ENCODE data around the gene PPFIA2. TPM values are rescaled to one million over a fixed set of nuclear protein-coding genes. Genes with fewer than 3 reads are reported as not detected.
"Not testable (repeated sequence)": the region's sequence is repeated elsewhere in the genome, so short reads cannot be mapped to it uniquely, and the experiment has no call there.

PPFIA2 gene
- total RNA-seq, 1 donor from 2014 or later = 2.6 TPM

DNA sequence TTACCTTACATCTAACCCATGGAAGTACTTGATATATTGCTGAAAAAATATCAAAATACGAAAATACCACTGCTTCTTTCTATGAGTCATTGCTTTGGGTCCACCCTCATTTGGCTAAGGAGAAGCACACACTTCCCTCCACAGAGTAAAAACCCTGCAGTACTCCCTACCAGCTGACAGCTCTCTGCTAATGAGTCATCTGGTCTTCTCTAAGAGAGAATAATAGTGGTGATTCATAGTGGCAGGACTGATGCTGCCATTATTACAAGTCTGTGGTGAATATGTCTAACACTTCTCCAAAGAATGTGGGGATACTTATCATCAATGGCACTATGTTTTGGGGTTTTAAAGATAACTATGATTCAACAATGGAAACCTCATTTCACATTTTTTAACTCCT lies 90.7 kb downstream of the PPFIA2 start:
- DNase-seq (ENCODE audit: low spot score) = no peak

DNA sequence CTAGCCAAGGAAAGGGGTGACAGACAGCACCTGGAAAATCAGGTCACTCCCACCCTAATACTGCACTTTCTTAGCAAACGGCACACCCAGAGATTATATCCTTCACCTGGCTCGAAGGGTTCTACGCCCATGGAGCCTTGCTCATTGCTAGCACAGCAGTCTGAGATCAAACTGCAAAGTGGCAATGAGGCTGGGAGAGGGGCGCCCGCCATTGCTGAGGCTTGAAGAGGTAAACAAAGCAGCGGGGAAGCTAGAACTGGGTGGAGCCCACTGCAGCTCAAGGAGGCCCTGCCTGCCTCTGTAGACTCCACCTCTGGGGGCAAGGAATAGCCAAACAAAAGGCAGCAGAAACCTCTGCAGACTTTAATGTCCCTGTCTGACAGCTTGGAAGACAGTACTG lies 99.8 kb downstream of the PPFIA2 start:
- DNase-seq (ENCODE audit: low spot score) = not testable (repeated sequence)

DNA sequence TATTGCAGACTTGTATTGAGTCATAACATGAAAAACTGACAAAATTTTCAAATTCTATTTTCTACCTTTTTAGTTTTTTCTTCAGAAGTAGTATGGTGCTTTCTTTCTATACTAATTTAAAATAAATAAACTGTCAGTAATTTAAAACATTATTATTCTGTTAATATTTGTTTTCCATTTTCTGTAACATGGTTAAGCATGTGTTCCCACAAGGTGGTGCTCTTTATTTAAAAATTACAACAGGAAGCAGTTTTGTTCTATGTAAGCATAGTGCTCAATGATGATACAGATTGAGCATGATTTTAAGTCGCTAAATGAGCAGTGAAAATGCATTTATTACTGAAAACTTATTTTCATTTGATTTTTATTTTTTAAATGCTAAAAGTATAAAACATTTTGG lies 114.6 kb downstream of the PPFIA2 start:
- no peak for DNase-seq (ENCODE audit: low spot score)

DNA sequence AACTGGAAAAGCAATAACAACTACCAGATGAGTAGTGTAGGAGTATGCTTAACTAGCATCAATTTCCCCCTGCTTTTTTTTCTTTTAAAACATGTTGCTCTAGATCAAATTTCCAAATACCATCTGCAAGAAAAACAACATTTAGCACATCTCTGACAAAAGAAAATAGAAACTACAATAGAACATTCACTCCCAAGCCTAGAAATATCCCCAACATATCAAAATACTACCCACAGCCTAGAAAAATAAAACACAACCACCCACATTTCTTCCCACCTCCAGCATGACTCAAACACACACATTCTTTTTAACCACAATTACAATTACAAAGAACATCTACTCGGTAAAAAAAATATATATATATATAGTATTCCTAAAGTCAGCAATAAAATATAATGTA lies 120.0 kb downstream of the PPFIA2 start:
- DNase-seq (ENCODE audit: low spot score) = no peak

DNA sequence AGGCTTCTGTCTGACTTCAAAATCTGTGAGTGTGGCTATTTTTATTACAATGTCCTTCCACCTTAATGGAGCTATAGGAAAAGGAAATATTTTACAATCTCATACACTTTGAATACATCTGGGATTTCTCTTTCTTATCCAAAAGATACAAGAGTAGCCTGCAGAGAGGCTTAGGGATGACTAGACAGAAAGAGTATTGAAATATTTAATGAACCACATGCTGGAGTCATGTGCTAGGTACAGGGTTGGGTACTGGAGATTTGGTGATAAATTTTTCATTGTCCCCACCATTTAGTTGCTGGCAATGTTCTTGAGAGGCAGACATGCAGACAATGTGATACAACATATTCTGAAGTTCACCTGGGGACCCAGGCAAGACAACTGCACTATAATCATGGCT lies 126.0 kb downstream of the PPFIA2 start:
- no peak for DNase-seq (ENCODE audit: low spot score)

DNA sequence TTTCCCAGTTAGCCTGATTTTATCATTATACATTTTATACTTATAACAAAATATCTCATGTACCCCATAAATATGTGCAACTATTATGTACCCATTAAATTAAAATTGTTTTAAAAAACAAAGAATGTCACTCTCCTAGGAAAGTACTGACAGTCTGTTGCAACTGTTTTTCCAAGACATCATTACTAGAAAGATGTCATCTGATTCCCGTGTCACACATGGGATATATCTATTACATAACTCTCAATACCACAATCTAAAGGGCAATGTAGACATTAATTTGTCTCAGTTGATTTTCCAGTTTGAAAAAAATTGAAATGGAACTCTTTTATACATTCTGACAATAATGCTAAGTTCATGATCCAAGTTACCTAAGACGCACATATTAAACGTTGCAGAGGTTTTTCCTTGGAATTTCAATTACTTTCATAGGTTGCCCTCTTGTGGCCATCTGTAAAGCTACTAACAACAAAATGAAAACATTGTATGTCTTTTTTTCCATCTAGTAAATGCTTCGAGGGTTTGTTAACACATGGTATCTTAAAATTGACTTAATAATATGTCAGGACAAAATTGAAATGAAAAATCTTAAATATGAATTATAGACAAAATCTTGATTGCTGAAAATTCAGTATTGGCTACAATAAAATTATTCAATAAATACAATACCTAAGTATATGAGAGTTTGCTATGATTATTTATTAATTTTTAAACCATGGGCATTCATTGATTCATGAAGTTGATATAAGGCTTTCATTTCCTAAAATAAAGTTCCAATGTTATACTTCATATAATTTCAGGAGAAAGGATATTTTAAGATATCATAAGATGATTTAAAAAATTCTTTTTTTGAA lies 131.6 kb downstream of the PPFIA2 start:
- DNase-seq (ENCODE audit: low spot score) = no peak

DNA sequence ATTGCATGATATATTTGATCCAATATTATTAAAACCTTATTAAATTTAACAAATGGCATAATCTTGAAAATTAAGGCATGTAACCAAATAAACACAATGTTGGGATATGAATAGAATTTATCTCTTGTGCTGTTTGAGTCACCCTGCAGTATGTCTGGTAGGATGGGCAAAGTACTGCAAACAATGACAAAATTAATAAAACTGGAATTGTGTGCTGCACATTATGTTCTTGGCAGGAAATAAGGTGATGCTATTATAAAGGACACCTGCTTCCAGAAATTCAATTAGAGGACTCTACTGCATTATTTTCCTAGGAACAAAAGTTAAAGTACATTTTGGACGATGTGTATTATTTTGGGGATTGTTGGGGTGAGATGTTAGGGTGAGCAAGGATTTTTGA lies 132.7 kb downstream of the PPFIA2 start:
- no peak for DNase-seq (ENCODE audit: low spot score)

DNA sequence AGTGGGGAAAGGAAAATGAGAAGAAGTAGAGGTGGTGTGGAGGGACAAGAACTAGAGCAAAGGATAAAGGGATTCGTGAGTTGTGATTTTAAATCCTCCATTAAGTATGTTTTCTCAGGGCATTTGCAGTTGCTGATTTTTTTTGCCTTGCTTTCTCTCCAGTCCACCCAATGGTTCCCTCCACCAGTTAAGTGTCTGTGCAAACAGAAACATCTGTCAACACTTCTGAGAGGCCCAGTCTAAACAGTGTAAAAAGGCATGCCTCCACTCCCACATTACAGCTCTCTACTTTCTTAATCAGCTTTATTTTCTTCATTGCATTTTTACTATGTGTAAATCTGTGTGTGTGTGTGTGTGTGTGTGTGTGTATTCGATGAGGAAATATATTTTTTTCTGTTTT lies 141.2 kb downstream of the PPFIA2 start:
- DNase-seq (ENCODE audit: low spot score) = no peak

DNA sequence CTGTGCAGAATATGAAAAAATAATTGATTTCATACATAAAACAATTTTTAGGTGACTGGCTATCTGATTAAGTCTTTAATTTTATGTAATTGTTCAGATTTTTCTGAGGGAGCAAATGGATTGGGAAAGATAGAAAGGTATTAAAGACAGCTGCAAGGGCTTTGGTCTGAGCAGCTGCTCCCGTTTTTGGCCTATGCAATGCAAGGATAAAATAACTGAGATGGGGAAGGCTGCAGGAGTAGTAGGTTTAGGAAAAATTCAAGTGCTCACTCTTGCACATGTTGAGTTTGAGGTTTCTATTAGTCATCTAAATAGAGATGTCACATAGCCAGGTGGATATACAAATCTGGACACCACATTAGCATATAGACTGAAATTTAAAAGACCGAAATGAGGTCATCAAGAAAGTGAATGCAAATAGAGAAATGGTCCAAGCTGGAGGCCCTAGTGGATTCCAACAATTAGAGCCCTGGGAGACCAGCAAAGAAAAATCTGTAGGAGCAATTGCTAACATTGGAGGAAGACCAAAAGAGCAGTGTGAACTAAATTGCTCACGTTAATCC lies 144.0 kb downstream of the PPFIA2 start:
- no peak for DNase-seq (ENCODE audit: low spot score)

DNA sequence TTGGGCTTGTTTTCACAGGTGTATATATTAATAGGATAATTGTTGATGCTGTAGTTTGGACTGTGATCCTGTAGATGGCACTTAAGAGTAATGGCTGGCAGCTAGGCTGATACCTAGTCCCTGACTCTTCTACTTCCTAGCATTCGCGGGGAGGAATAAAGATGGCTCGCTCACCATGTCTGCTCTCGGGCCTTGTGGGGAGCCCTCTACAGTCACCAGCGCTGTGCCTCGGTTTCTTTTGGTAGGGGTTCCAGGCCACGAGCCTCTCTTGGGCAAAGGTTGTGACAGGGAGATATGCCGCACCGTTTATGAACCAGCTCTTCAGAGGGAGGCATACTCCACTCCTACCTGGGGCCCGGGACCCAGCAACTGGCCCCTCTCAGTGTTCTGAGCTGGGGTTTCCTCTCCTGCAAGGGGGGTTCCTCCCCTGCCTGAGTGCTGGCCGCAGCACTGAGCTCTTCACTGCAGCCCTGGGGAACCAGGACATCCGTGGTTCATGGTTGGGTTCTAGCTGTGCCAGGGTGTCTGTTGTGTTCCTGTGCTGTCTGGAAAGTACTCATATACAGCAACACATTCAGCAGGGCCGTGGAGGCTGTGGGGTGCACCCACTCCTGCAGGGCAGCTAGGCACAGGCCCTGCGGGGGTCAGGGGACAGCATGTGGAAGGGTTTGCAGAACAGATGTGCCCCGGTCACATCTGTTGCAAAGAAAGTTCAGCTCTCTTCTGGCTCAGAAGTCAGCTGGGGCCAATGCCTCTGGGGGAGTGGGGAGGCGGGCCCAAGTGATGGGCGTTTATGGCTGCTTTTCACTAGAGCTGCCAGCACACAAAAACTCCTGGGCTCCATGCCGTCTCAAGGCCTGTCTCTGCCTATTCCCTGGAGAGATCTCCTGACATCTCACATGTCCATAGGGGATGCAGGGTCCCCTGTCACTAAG lies 147.9 kb downstream of the PPFIA2 start:
- no peak for DNase-seq (ENCODE audit: low spot score)

DNA sequence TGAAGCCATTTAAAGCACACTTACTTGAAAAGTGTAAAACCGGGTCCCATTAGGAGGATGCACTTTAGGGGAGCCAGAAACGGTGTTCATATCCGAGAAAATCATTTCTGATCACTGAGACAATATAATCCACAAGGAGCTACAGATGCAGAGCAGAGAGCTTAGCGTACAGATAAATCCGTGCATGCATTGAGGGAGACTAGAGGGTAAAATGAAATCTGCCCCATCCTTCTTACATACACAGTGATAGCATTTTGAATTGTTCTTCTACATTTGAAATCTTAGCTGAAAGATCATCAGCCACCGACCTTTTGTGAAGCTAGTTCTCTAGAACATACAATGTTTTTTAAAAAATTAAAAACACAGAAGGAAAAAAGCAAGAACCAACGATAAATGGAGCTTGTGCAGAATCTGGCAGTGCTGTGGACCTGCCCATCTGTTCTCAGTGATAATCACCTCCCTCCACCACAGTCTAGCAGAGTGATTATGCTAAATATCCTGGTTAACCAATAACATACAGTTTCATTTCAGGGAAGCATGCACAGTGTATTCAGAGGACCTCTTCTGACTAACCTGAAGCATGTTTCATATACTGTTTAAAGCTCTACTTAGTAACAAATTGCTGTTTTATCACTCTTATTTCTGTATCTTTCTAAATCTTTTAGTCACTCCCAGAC lies 161.1 kb downstream of the PPFIA2 start:
- no peak for DNase-seq (ENCODE audit: low spot score)

DNA sequence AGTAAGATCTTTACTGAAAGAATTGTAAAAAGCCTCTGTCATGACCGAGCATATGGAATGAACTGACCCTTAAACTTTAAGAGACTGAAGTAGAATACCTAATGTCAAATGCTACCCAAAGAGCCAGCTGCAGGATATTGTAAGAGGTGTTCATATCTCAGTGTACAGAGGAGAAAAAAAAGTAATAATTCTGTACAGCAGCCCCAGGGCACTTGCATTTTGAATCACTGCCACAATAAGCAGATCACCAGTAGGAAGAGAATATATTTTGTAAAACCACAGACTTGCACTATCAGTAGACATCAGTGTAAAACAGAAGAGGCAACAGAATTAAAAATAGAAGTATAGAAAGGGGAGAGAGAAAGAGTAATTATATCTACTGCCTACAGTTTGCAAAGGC lies 162.6 kb downstream of the PPFIA2 start:
- no peak for DNase-seq (ENCODE audit: low spot score)

DNA sequence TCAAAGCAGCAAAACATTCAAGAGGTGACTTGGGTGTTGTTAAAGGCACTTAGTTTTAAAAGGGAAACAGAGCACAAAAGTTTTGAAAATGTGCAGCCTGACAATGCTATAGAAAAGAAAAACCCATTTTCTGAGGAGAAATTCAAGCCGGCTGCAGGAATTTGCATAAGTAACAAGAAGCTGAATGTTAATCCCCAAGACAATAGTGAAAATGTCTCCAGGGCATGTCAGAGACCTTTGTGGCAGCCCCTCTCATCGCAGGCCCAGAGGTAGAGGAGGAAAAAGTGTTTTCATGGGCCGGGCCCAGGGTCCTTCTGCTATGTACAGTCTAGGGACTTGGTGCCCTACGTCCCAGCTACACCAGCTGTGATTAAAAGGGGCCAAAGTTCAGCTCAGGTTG lies 167.9 kb downstream of the PPFIA2 start:
- DNase-seq (ENCODE audit: low spot score) = no peak

DNA sequence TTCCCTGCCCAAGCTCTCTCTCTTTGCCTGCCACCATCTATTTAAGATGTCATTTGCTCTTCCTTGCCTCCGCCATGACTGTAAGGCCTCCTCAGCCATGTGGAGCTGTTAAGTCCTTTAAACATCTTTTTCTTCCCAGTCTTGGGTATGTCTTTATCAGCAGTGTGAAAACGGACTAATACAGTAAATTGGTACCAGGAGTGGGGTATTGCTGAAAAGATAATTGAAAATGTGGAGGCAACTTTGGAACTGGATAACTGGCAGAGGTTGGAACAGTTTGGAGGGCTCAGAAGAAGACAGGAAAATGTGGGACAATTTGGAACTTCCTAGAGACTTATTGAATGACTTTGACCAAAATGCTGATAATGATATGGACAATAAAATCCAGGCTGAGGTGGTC lies 168.4 kb downstream of the PPFIA2 start:
- DNase-seq (ENCODE audit: low spot score) = not testable (repeated sequence)

DNA sequence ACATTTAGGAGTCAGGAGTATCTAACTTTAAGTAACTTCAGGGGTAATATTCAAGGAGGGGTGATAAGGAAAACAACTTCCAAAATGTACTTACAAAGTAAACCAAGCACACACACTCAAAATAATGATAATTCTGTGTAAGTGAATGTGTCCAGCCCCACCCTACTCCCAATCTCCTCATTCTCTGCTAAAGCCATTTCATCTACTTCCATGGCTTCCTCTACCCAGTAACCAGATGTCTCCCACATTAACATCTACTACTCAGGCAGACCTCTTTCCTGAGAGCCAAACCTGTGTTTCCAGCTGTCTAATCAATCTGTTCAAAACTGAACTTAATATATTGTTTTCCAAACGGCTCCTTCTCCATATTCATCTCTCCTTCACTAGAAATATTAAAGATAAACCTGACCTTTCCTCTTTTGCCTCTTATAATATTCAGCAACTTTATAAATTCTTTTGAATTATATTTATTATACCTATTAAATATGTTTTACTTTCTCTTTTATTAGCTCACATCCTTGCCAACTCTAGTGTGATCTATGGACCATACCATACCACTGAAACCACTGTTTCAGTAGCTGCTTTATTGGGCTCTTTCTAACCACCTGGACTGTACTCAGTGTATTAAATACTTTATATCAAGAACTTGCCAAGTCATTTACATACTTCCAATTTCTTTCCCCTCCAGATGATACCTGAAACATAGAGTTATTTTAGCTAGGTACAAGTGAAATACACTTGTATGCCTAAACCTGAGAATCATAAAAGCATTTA lies 170.7 kb downstream of the PPFIA2 start:
- no peak for DNase-seq (ENCODE audit: low spot score)

DNA sequence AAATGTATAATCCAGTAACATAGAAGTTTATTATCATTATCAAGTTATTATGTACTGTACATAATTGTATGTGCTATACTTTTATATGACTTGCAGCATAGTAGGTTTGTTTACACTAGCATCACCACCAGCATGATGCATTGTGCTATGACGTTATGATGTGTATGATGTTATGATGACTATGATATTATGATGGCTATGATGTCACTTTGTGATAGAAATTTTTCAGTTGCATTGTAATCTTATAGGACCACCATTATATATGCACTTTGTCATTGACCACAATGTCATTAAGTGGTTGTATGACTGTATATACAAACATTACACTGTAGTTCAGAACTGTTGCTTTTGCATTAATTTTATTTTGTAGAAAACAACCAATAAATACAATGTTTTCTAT lies 173.4 kb downstream of the PPFIA2 start:
- no peak for DNase-seq (ENCODE audit: low spot score)

DNA sequence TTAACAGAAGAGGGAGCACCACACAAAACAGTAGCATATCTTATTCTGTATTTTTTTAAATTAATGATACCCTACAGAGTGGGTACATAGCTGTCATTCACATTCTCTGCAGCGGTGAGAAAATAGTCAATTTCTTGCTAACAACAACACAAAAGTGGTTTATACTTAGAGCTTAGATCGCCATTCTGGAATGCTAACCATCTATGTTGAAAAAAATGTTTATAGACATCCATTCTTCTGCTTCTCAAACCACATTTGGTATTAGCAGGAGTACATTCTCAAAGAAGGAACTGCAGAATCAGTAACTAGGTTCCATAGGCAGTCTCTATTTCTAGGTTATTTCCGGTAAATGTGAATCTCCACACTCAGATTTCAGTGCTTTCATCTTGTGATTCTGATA lies 185.9 kb downstream of the PPFIA2 start:
- no peak for DNase-seq (ENCODE audit: low spot score)

DNA sequence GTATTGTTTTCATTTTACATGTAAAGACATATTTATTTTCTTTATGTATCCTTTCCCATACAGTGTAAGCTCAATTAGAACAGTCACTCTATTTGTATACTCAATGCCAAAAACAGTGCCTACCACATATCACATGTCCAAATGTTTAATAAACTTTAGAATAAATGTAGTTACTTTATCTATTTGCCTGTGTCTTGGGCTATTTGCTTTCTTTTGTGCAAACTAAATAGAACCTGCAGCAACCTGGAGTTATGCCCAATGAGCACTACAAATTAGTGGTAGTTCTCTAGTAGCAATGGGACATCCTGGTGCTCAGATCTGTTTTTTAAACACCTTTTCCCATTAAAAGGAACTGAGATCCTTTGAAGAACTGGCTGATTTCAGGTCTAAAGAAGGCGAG lies 186.7 kb downstream of the PPFIA2 start:
- no peak for DNase-seq (ENCODE audit: low spot score)

DNA sequence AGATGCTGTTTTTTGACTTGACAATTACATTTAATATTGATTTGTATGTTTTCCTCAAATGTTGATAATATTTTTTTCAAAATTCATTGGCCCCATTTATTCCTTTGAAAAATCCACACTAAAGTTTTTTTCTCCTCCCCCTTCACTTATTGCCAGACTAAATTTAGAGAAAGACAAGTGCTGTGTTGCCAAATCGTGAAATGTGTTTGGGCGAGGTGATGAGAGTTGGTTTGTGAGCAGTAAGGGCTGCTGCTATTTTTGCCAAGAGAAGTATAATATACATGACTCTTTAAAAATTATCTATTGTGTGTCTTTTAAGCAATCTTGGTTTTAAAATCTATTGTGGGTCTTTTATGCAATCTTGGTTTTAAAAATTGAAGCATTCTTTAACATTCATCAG lies 188.9 kb downstream of the PPFIA2 start:
- DNase-seq (ENCODE audit: low spot score) = no peak

DNA sequence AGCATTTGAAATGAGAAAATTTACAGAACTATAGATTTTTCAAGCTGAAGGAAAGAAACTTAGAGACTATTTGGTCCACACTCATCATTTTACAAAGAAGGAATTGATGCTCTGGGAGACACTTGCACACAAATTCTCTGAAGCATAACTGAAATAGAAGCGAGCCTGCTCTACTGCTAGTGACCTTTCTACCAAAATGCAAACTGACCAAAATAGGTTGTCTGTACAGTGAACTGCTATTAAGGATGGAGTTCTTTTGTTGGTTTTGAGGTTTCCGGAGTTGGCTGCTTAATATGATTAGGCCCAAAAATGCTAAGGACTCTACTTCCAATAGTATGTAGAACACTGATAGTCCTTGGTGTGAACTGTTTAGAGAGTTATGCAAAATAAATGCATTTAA lies 194.9 kb downstream of the PPFIA2 start:
- no peak for DNase-seq (ENCODE audit: low spot score)

DNA sequence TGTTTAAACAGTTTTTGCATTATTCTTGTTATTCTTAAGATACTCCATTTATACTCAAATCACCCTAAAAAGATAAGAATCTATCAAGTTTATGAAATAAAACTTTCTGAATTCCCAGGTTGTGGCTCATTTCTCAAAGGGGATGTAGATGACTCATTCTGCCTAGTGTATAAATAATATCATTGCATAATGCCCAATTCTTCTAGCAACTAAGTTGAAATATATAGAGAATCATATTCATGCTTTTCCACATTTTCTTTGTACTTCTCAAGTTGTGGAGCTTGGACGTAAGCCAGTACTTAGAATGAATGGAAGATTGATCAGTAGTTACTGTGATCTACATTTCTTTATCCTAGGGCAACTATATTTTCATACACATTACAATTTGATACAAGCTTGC lies 201.1 kb downstream of the PPFIA2 start:
- DNase-seq (ENCODE audit: low spot score) = no peak
